Peyer's patch (tissue), 4 donors: ENCODE results near the gene ANO10. TPM values are rescaled to one million over a fixed set of nuclear protein-coding genes. Genes with fewer than 3 reads are reported as not detected.

ENCODE experiments used
- DNase-seq, 3 donors: peaks; one replicate each; pipeline ENCODE4 v3.0.0-alpha.2; 2017 to 2019
- H3K27ac ChIP-seq, 4 donors: fragments of 200-600 bp; sonication (generic); one replicate each; pipeline ENCODE4 v1.5.1; 2016 to 2019
- H3K27me3 ChIP-seq, 2 donors: fragments of 200-600 bp; sonication (generic); one replicate each; pipeline ENCODE4 v1.5.1; 2019
- H3K36me3 ChIP-seq, 3 donors: fragments of 200-600 bp; sonication (generic); one replicate each; pipeline ENCODE4 v1.5.1; 2016 to 2019
- H3K4me1 ChIP-seq, 4 donors: fragments of 200-600 bp; sonication (generic); one replicate each; pipeline ENCODE4 v1.5.1; 2016 to 2019
- H3K4me3 ChIP-seq, 4 donors: fragments of 200-600 bp; sonication (generic); 1 replicate in 3 of 4; 2 replicates in 1 of 4; pipeline ENCODE4 v1.5.1; 2016 to 2019; ENCODE audit warnings: mild to moderate bottlenecking in 1 of 4
- H3K9me3 ChIP-seq, 4 donors: fragments of 200-600 bp; sonication (generic); one replicate each; pipeline ENCODE4 v1.5.1; 2016 to 2019; ENCODE audit warnings: mild to moderate bottlenecking in 1 of 4
- CTCF ChIP-seq, 6 experiments: fragments of 450-650 bp in 4 of 6; fragments of 200-600 bp in 2 of 6; sonication (generic) in 1 of 6; IDR thresholded peaks; one replicate each; pipeline ENCODE4 v1.5.1; 2017 to 2019; ENCODE audit warnings: antibody characterized with exemption in 6 of 6, mild to moderate bottlenecking in 3 of 6, moderate library complexity in 1 of 6
- POLR2A ChIP-seq, 2 donors: fragments of 450-650 bp; IDR thresholded peaks; one replicate each; pipeline ENCODE4 v1.5.1; 2017; ENCODE audit warnings: antibody characterized with exemption in 2 of 2, mild to moderate bottlenecking in 2 of 2, moderate library complexity in 2 of 2
- total RNA-seq, 4 donors: library from RNA; depleted of rRNA; stranded (reverse); fragments of >200 nt; gene quantifications; one replicate each; pipeline ENCODE4 v1.1.0, GENCODE V29; 2016

ANO10 gene
- total RNA-seq, 4 donors from 2014 or later: 33.8 to 110 (median 70.0) TPM

- TF ChIP-seq POLR2A (IDR thresholded peaks at IDR 0.05): no peak
- no peak for TF ChIP-seq CTCF (IDR thresholded peaks at IDR 0.05)
- DNase-seq: no peak
- no peak overlapping the region for H3K4me3 ChIP-seq
- peaks cover 0 to 39% (median 0%) of the 10 kb centered on the region in 3 donors for H3K36me3 ChIP-seq
- H3K27me3 ChIP-seq: no peaks in the 10 kb centered on the region
- H3K27ac ChIP-seq: no peak overlapping the region
- peaks cover 0 to 2% (median 0%) of the 10 kb centered on the region in 4 donors for H3K9me3 ChIP-seq
- peaks cover 0 to 21% (median 4%) of the 10 kb centered on the region in 4 donors for H3K4me1 ChIP-seq
Measured at GRCh38 chr3:43331381-43331780, 290.4 kb downstream of the ANO10 start.

- H3K27me3 ChIP-seq: no peaks in the 10 kb centered on the region
- peaks cover 0 to 35% (median 0%) of the 10 kb centered on the region in 3 donors for H3K36me3 ChIP-seq
- H3K27ac ChIP-seq: no peak overlapping the region
- no peak overlapping the region for H3K4me3 ChIP-seq
- H3K9me3 ChIP-seq: no peaks in the 10 kb centered on the region
- peaks cover 0 to 25% (median 6%) of the 10 kb centered on the region in 4 donors for H3K4me1 ChIP-seq
- DNase-seq: no peak
- TF ChIP-seq CTCF (IDR thresholded peaks at IDR 0.05) (no peak), POLR2A (IDR thresholded peaks at IDR 0.05) (no peak)
Measured at GRCh38 chr3:43330981-43331380, 290.8 kb downstream of the ANO10 start.

GRCh38 chr3:43328653-43329052, 293.2 kb downstream of the ANO10 start:
- TF ChIP-seq CTCF (IDR thresholded peaks at IDR 0.05) (no peak), POLR2A (IDR thresholded peaks at IDR 0.05) (no peak)
- no peaks in the 10 kb centered on the region for H3K27me3 ChIP-seq
- H3K9me3 ChIP-seq: no peaks in the 10 kb centered on the region
- no peak for DNase-seq
- H3K4me1 ChIP-seq: peaks cover 0 to 32% (median 6%) of the 10 kb centered on the region in 4 donors
- H3K4me3 ChIP-seq: no peak overlapping the region
- H3K27ac ChIP-seq: no peak overlapping the region
- H3K36me3 ChIP-seq: peaks cover 0 to 13% (median 0%) of the 10 kb centered on the region in 3 donors

- no peak overlapping the region for H3K4me3 ChIP-seq
- H3K27me3 ChIP-seq: no peaks in the 10 kb centered on the region
- H3K36me3 ChIP-seq: peaks cover 0 to 3% (median 0%) of the 10 kb centered on the region in 3 donors
- no peak overlapping the region for H3K27ac ChIP-seq
- DNase-seq: no peak
- TF ChIP-seq POLR2A (IDR thresholded peaks at IDR 0.05): no peak
- TF ChIP-seq CTCF (IDR thresholded peaks at IDR 0.05): no peak
- H3K4me1 ChIP-seq: peaks cover 0 to 32% (median 6%) of the 10 kb centered on the region in 4 donors
- H3K9me3 ChIP-seq: no peaks in the 10 kb centered on the region
Measured at GRCh38 chr3:43327582-43327979, 294.2 kb downstream of the ANO10 start.

GRCh38 chr3:43326891-43327581, 294.8 kb downstream of the ANO10 start:
- no peak for DNase-seq
- Histone ChIP-seq H3K4me3 (no peak overlapping the region), H3K4me1 (peaks cover 0 to 32% (median 6%) of the 10 kb centered on the region in 4 donors), H3K27me3 (no peaks in the 10 kb centered on the region), H3K36me3 (no peaks in the 10 kb centered on the region), H3K9me3 (no peaks in the 10 kb centered on the region), H3K27ac (no peak overlapping the region)
- TF ChIP-seq POLR2A (IDR thresholded peaks at IDR 0.05) (no peak), CTCF (IDR thresholded peaks at IDR 0.05) (no peak)
